IMR-90 (cell line): ENCODE results near the gene ZNF227. TPM values are rescaled to one million over a fixed set of nuclear protein-coding genes. Genes with fewer than 3 reads are reported as not detected.

Source experiments
- ATAC-seq: fragments of 200-7000 bp; cut with Tn5 transposase; 2 replicates; pipeline ENCODE4 v1.9.1; 2020; ENCODE audit warnings: low read depth, mild to moderate bottlenecking, moderate library complexity
- BruUV-seq: library from RNA; stranded (reverse); fragments of 400-500 nt; replicated peaks from 2 replicates; lab custom pipeline; 2021; lab: Mats Ljungman, UMichigan
- CTCF ChIA-PET: fragments of 300-600 bp; formaldehyde crosslinking; extraction: SDS; loops from one replicate; lab custom pipeline; 2021; ENCODE audit warnings: antibody characterized with exemption; lab: Yijun Ruan, JAX
- POLR2A ChIA-PET: fragments of 300-600 bp; sonication (Branson Sonifier 250); formaldehyde crosslinking; loops from one replicate; lab custom pipeline; 2022; ENCODE audit warnings: antibody characterized with exemption; ENCODE audit not compliant: unreplicated experiment; lab: Charles Lee
- DNase-seq: peaks from one replicate; pipeline ENCODE4 v3.0.0; 2013
- H2AFZ ChIP-seq: replicated peaks from 2 replicates; pipeline ENCODE3; 2013; ENCODE audit warnings: low read length, mild to moderate bottlenecking; ENCODE audit not compliant: poor library complexity
- H2AK5ac ChIP-seq: 2 replicates; pipeline ENCODE4 v1.6.1; 2013; ENCODE audit warnings: low read depth, low read length, inconsistent platforms
- H2AK9ac ChIP-seq: replicated peaks from 2 replicates; pipeline ENCODE3; 2013; ENCODE audit warnings: mild to moderate bottlenecking, low read depth, low read length, moderate library complexity; ENCODE audit not compliant: poor library complexity
- H2BK120ac ChIP-seq: 2 replicates; pipeline ENCODE4 v1.6.1; 2013; ENCODE audit warnings: low read depth, low read length, inconsistent platforms
- H2BK15ac ChIP-seq: 3 replicates; pipeline ENCODE4 v1.6.1; 2013; ENCODE audit warnings: low read depth, low read length, inconsistent platforms
- H2BK20ac ChIP-seq: 2 replicates; pipeline ENCODE4 v1.6.1; 2013; ENCODE audit warnings: low read depth, mild to moderate bottlenecking, inconsistent platforms, low read length, moderate library complexity
- H2BK5ac ChIP-seq: 2 replicates; pipeline ENCODE4 v1.6.1; 2013; ENCODE audit warnings: mild to moderate bottlenecking, low read depth, low read length, inconsistent platforms; ENCODE audit not compliant: poor library complexity, severe bottlenecking
- H3K14ac ChIP-seq: replicated peaks from 2 replicates; pipeline ENCODE4 v1.6.1; 2013; ENCODE audit warnings: low read depth, low read length, inconsistent platforms
- H3K18ac ChIP-seq: 2 replicates; pipeline ENCODE4 v1.6.1; 2013; ENCODE audit warnings: low read depth, low read length, control low read depth
- H3K23ac ChIP-seq: 2 replicates; pipeline ENCODE4 v1.6.1; 2013; ENCODE audit warnings: low read depth, low read length, inconsistent platforms
- H3K27ac ChIP-seq: 2 replicates; pipeline ENCODE4 v1.5.1; 2013; ENCODE audit warnings: mild to moderate bottlenecking, control low read depth, low read length; ENCODE audit not compliant: insufficient read depth
- H3K27me3 ChIP-seq: 2 replicates; pipeline ENCODE4 v1.6.1; 2013; ENCODE audit warnings: low read length; ENCODE audit not compliant: control insufficient read depth, insufficient read depth
- H3K36me3 ChIP-seq: 2 replicates; pipeline ENCODE4 v1.6.1; 2013; ENCODE audit warnings: low read length, mixed read lengths; ENCODE audit not compliant: control insufficient read depth, insufficient read depth
- H3K4ac ChIP-seq: 2 replicates; pipeline ENCODE4 v1.6.1; 2013; ENCODE audit warnings: low read depth, low read length, inconsistent platforms
- H3K4me1 ChIP-seq: 2 replicates; pipeline ENCODE4 v1.6.1; 2013; ENCODE audit warnings: low read length, mixed read lengths; ENCODE audit not compliant: control insufficient read depth, insufficient read depth
- H3K4me2 ChIP-seq: 2 replicates; pipeline ENCODE4 v1.6.1; 2013; ENCODE audit warnings: low read depth, mild to moderate bottlenecking, control low read depth, low read length, moderate library complexity
- H3K4me3 ChIP-seq: 2 replicates; pipeline ENCODE4 v1.5.1; 2013; ENCODE audit warnings: low read depth, mild to moderate bottlenecking, control low read depth, low read length, moderate library complexity; ENCODE audit not compliant: insufficient read depth
- H3K56ac ChIP-seq: 2 replicates; pipeline ENCODE4 v1.6.1; 2013; ENCODE audit warnings: low read length, inconsistent platforms; ENCODE audit not compliant: insufficient read depth; ENCODE audit errors: extremely low read depth
- H3K79me1 ChIP-seq, 2 experiments: 2 replicates each; pipeline ENCODE4 v1.6.1; 2013; ENCODE audit warnings: low read length in 2 of 2, inconsistent platforms in 1 of 2, low read depth in 1 of 2
- H3K9ac ChIP-seq: 2 replicates; pipeline ENCODE4 v1.6.1; 2013; ENCODE audit warnings: low read depth, low read length, control low read depth
- H3K9me1 ChIP-seq: 2 replicates; pipeline ENCODE4 v1.6.1; 2013; ENCODE audit warnings: low read length, inconsistent platforms; ENCODE audit not compliant: insufficient read depth
- H3K9me3 ChIP-seq: 2 replicates; pipeline ENCODE4 v1.6.1; 2013; ENCODE audit warnings: low read length; ENCODE audit not compliant: control insufficient read depth, insufficient read depth
- H4K20me1 ChIP-seq: 2 replicates; pipeline ENCODE4 v1.6.1; 2013; ENCODE audit warnings: low read length, inconsistent platforms; ENCODE audit not compliant: insufficient read depth
- H4K5ac ChIP-seq: 2 replicates; pipeline ENCODE4 v1.6.1; 2013; ENCODE audit warnings: mild to moderate bottlenecking, low read depth, low read length, control low read depth
- H4K8ac ChIP-seq, 2 experiments: 2 replicates each; pipeline ENCODE4 v1.6.1; 2013; ENCODE audit warnings: low read depth in 2 of 2, low read length in 2 of 2, control low read depth in 1 of 2, inconsistent platforms in 1 of 2
- H4K91ac ChIP-seq: 2 replicates; pipeline ENCODE4 v1.6.1; 2013; ENCODE audit warnings: low read depth, low read length, inconsistent platforms; ENCODE audit not compliant: insufficient read depth
- MXI1 ChIP-seq: IDR thresholded peaks from 2 replicates; pipeline ENCODE4 v1.6.1; 2012; ENCODE audit warnings: low read depth, mild to moderate bottlenecking, low read length, moderate library complexity, borderline replicate concordance
- NFE2L2 ChIP-seq: fragments of 150-350 bp; IDR thresholded peaks from 2 replicates; pipeline ENCODE4 v1.6.1; 2016; ENCODE audit warnings: low read depth, mild to moderate bottlenecking, low read length
- WGBS, 2 experiments: methylation state at CpG; one replicate each; pipeline versions ENCODE4 v1.1.5 to v1.1.7; 2013; ENCODE audit warnings: missing lambda C conversion rate in 2 of 2; ENCODE audit not compliant: insufficient read length in 1 of 2; ENCODE audit errors: extremely low coverage in 2 of 2; 5-methylcytosine and 5-hydroxymethylcytosine counted together
- dilution Hi-C: fragments of 300-500 bp; cut with HindIII; formaldehyde crosslinking; loops from one replicate; pipeline ENCODE4 v1.14.3; 2018; ENCODE audit warnings: low sequenced_read_pairs; ENCODE audit not compliant: unreplicated experiment
- in situ Hi-C: fragments of 300-500 bp; cut with MboI; formaldehyde crosslinking; loops from 3 replicates; pipeline ENCODE4 v1.14.3; 2019; ENCODE audit warnings: low sequenced_read_pairs, inconsistent platforms, mixed read lengths
- intact Hi-C: fragments of 100-400 bp; cut with micrococcal nuclease; formaldehyde crosslinking; loops from 2 replicates; pipeline ENCODE4 v1.10.0; 2022
- polyA plus RNA-seq, 3 experiments: library from polyadenylated mRNA; depleted of rRNA; stranded (reverse); fragments of >200 nt; gene quantifications; 2 replicates each; pipeline ENCODE4 v1.2.3, GENCODE V29; 2012; ENCODE audit warnings: low replicate concordance in 1 of 3
- total RNA-seq: library from RNA; depleted of rRNA; stranded (reverse); fragments of >200 nt; gene quantifications from 2 replicates; pipeline ENCODE4 v1.2.3, GENCODE V29; 2012
- TF ChIP-seq, protein P1 (sequence below): conservative IDR thresholded peaks from 2 replicates; pipeline ENCODE4 v1.5.1; 2012; ENCODE audit warnings: mild to moderate bottlenecking, low read depth, low read length, improper control_type of control experiment

ZNF227 gene
- total and polyA plus RNA-seq, 2 of the 4 experiments (the other 2 are of a cell fraction) = 4.9 to 19.2 TPM

DNA sequence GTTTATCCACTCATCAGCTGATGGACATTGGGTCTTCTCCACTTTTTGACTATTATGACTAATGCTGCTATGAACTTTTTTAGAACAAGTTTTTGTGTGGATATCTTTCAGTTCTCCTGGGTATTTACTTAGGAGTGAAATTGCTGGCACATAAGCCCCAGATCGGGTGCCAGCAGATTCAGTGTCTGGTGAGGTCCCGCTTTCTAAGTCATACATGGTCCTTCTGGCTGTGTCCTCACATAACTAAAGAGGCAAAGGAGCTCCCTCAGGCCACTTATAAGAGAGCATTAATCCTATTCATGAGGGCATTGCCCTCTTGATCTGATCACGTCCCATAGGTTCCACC is 48.0 kb upstream of the ZNF227 start:
- in situ Hi-C loops = no loop called here
- Histone ChIP-seq H3K14ac (peak overlapping the region; percentile 20; the same call in 1 of the 2 replicates), H3K23ac (no peak overlapping the region), H3K36me3 (peaks cover 13% of the 10 kb centered on the region), H2AK5ac (no peak overlapping the region), H3K27me3 (no peaks in the 10 kb centered on the region), H3K56ac (0 out of 2 replicates have a peak overlapping the region, but pooled peaks have one; percentile 21), H4K20me1 (no peaks in the 10 kb centered on the region), H4K91ac (0 out of 2 replicates have a peak overlapping the region, but pooled peaks have one; percentile 28), H3K27ac (peak overlapping the region; percentile 1; the same call in 1 of the 2 replicates), H3K18ac (no peak overlapping the region), H3K4me2 (peak overlapping the region; percentile 40; the same call in 1 of the 2 replicates), H3K4ac (peak overlapping the region; percentile 32; the same call in 1 of the 2 replicates), H4K8ac (peak overlapping the region; percentile 54 to 97), H3K9me3 (no peaks in the 10 kb centered on the region), H2AK9ac (no peak overlapping the region), H2AFZ (peak overlapping the region; percentile 94), H3K4me3 (peak overlapping the region; percentile 72; the same call in 1 of the 2 replicates), H3K79me1 (peaks cover 15 to 28% of the 10 kb centered on the region in 2 experiments), H2BK20ac (no peak overlapping the region), H2BK15ac (no peak overlapping the region), H2BK120ac (no peak overlapping the region), H4K5ac (peak overlapping the region; percentile 84), H3K9me1 (no peaks in the 10 kb centered on the region), H3K9ac (no peak overlapping the region), H2BK5ac (peak overlapping the region; percentile 7), H3K4me1 (no peaks in the 10 kb centered on the region)
- no peak for DNase-seq
- intact Hi-C loops = loop anchor here (2.0 to 10.0 kb wide), 2 partner anchors 51 to 141 kb away; partner anchors contain the start of genes ZNF225 and ZNF235
- dilution Hi-C loops = no loop called here
- POLR2A ChIA-PET = no interaction called here
- BruUV-seq = no TSS peak
- CTCF ChIA-PET = interaction anchor here (1.1 kb wide), 1 partner anchor 11 kb away, joined by 3 read pairs; no protein-coding TSS in a partner anchor
- TF ChIP-seq, protein P1, sequence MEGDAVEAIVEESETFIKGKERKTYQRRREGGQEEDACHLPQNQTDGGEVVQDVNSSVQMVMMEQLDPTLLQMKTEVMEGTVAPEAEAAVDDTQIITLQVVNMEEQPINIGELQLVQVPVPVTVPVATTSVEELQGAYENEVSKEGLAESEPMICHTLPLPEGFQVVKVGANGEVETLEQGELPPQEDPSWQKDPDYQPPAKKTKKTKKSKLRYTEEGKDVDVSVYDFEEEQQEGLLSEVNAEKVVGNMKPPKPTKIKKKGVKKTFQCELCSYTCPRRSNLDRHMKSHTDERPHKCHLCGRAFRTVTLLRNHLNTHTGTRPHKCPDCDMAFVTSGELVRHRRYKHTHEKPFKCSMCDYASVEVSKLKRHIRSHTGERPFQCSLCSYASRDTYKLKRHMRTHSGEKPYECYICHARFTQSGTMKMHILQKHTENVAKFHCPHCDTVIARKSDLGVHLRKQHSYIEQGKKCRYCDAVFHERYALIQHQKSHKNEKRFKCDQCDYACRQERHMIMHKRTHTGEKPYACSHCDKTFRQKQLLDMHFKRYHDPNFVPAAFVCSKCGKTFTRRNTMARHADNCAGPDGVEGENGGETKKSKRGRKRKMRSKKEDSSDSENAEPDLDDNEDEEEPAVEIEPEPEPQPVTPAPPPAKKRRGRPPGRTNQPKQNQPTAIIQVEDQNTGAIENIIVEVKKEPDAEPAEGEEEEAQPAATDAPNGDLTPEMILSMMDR = no peak
- no peak for TF ChIP-seq MXI1
- TF ChIP-seq NFE2L2 = no peak
- WGBS, 2 experiments = no CpG with 5 or more reads among the region's 3 CpGs
- no peak; the same call in 1 of the 2 replicates for ATAC-seq
